NCI-H345 treated with DMSO at 0.1 percent for 48 hours (cell line): ENCODE measurements around the gene RPL28.
A peak's percentile ranks its signal among the peaks of the same experiment; 100 is the strongest.

Source experiments
- DNase-seq: peaks from one replicate; lab custom pipeline; 2025; ENCODE audit not compliant: unreplicated experiment; lab: John Stamatoyannopoulos, UW

The RPL28 gene

DNA sequence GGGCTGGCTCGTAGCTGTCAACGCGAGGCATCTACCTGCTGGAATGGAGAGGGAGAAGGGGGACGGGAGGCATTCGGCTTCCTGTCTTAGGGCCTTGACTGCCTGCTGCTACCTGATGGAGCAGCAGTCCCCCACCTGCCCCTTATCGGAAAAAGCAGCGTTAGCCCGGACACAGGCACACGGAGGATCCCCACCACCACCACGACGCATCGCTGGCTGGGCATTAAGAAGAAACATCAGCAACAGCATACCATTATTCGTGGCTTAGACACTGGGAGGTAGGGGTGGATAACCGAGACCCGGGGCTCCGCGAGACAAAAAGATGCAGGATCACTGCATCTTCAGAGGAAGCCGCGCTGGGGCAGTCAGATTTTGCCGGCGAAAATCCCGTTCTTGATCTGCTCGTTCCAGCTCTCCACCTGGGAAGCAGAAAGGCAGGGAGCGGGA lies 32.4 kb upstream of the RPL28 start:
- DNase-seq: no peak

- peak; percentile 12 for DNase-seq
Measured at GRCh38 chr19:55353803-55354697, 31.7 kb upstream of the RPL28 start.

DNA sequence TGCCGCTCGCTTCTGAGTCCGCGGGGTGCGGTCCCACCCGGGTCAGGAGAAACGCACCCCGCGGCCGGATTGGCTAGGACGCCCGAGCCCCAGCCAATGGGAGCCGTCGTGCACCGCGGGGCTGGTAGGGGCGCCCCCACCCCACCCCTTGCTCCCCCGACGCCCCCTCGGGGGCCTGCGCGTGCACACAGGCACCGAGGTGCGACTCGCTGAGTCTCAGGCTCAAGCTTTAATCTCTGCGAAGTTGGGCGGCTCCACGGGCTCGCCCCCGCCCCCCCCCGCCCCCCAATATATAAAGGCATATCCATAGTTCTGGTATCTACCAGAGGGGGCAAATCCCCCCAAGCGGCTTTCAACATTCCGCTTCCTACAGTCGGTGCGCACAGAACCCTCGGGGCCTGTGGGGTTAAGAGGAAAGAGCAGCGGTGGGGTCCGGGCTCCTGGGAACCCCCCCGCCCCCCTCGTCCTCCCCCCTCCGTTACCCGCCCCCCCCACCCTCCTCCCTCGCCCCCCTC lies 31.0 kb upstream of the RPL28 start, which contains the start of gene COX6B2:
Gene COX6B2 (minus strand): TSS at position 22 of the 515 bp plus-strand sequence. CDS start 198 bp downstream, outside the sequence.
- DNase-seq: no peak

DNA sequence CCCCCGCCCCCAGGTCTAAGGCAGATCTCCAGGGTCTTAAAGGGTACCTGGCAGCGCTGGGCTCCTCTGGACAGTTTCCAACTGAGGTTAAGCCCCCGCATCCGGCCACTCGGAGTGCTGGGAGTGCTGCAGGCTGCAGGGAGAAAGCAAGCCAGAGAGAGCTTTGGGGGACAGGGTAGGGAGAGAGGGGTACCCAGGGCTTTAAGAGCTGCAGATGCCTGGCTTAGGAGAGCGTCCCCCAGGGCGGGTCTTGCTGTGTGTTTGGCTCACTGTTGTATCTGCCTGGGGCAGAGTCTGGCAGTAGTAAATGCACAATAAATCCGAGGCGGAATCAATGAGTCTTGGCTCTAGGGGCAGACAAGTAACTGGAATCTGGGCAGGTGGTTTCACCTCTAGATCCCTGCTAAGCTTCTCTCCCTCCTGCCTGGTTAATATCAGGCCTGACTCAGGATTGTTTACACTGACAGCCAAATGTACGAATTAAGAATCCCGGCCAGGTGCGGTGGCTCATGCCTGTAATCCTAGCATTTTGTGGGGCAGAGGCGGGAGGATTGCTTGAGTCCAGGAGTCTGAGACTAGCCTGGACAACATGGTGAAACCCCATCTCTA lies 30.4 kb upstream of the RPL28 start:
- DNase-seq: no peak

GRCh38 chr19:55358493-55358892 lies 27.2 kb upstream of the RPL28 start:
- DNase-seq: no peak

DNA sequence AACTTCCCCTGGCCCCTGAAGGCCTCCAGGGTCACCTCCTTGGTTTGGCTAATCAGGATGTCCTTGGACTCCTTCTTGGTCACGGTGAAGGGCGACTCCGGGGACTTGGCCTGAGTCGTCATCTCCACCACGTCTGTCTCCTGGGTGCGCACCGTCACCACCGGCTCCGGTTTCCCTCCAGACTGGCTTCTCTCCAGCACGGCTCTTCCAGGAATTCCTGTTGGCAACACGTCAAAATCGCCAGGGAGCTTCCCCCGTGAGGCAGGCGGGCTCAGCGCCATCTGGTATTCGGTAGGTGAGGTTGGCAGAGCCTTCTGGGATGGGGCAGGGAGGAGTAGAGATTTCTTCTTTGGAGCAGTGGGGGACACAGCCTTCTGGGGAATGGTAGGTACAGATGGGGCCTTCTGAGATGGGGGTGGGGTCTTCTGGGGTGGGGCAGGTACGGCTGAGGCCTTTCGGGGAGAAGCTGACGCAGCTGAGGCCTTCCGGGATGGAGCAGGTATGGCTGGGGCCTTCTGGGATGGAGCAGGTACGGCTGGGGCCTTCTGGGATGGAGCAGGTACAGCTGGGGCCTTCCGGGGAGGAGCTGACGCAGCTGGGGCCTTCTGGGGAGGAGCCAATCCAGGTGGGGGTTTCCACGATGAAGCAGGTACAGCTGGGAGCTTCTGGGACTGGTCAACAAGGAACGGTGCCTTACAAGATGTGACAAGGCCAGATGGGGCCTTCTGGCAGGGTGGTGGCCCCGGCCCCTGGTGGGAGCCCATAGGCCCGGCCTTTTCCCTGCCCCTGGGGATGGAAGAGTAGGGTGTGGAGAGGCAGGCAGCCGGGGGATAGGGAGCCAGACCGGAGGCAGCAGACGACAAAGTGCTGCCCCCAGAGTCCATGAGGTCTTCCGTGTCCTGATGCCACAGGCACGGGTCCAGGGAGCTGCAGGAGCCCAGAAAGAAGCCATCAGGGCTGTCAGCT lies 26.5 kb upstream of the RPL28 start:
- DNase-seq: no peak

DNA sequence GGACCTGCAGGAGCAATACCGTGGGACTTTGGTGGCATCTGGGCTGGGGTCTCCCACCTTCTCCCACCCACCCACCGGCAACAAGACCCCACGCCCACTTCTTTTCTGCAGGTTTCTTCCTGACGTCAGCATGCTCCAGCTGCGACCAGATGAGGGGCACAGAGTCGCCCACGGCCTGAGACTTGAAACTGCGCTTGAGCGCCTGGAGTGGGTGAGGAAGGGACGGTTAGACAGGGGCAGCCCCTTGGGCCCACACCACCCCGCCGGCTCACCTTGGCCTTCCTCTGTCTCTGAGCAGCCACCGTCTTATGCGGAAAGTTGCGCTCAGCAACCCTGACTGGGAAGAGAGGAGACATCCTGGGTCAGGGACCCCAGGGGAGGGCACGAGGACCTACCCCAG lies 24.8 kb upstream of the RPL28 start:
- DNase-seq: no peak

DNA sequence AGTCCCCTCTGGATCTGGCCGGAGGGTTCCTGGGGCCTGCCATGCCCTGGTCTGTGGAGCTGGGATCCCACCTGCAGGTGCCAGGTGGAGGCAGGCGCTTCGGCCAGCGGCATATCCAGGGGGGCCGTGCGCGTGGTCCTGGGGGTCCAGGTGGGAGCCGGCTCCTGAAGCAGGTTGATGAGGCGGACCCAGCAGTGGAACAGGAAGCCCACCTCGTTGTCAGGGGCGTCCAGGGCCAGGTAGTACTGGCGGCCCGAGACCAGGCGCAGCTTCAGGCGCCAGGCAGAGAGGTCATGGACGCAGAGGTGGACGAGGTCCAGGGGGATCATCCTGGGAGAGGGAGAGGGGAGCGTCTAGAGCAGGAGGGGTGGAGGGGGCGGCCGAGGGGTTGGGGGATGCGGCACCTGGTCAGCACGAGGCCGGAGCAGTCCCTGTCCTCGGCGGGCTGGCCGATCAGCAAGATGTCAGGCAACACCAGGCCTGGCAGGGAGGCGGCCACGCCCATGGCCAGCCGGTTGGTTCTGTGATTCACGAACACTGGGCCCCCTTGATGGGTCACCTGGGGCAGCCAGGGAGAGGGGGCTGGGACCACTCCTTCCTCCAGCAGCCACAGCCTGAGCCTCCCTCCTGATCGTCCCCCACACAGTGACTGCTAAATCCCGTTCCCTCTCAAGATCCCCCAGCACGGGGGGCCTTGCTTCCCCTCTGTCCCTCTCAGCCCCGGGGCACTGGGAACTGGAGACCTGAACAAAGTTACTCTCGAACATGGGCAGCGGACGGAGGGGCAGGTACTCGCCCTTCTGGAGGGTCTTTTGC lies 23.4 kb upstream of the RPL28 start:
- no peak for DNase-seq

- DNase-seq: no peak
Measured at GRCh38 chr19:55362990-55363716, 22.6 kb upstream of the RPL28 start, which contains the start of gene GARIN5B. Gene GARIN5B (minus strand): TSS chr19:55363260. CDS start chr19:55363066, 194 bp downstream.

GRCh38 chr19:55365245-55365644 lies 20.5 kb upstream of the RPL28 start:
- no peak for DNase-seq

DNA sequence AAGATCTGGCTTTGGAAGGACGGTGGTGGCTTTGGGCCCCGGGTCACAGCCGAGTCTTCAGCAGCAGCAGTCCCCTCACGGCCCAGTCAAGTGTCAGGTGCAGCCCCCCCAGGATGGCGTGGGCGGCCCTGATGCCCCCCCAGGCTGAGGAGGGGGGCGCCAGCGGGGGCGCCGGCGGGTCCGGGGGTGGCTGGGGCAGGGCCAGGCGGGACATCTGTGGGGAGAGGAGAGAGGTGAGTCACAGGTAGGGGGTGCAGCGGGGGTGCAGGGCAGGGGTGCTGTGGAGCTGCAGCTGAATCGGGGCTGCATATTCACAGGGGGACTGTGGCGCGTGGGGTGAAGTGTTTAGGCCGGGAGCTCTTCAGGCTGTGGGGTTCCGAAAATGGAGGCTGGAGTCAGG lies 19.8 kb upstream of the RPL28 start:
- no peak for DNase-seq

- DNase-seq: no peak
Measured at GRCh38 chr19:55366790-55367189, 18.9 kb upstream of the RPL28 start.

DNA sequence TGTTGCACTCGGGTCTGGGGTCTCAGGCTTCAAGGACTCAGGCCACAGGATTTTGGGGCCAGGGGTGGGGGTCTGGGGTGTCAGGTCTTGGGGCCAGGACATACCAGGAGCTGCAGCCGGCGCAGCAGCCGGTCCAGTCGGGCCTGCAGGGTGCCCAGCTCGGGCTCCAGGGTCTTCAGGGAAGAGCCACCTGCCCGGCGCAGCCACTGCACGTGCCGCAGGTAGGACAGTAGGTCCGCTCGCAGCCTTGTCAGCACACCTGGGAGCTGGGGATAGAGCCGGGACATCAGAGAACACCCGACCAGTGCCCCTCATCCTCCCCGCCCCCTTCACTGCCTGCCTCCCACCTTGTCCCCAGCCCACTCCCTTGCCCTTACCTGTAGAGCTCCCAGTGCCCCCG lies 17.6 kb upstream of the RPL28 start:
- no peak for DNase-seq

DNA sequence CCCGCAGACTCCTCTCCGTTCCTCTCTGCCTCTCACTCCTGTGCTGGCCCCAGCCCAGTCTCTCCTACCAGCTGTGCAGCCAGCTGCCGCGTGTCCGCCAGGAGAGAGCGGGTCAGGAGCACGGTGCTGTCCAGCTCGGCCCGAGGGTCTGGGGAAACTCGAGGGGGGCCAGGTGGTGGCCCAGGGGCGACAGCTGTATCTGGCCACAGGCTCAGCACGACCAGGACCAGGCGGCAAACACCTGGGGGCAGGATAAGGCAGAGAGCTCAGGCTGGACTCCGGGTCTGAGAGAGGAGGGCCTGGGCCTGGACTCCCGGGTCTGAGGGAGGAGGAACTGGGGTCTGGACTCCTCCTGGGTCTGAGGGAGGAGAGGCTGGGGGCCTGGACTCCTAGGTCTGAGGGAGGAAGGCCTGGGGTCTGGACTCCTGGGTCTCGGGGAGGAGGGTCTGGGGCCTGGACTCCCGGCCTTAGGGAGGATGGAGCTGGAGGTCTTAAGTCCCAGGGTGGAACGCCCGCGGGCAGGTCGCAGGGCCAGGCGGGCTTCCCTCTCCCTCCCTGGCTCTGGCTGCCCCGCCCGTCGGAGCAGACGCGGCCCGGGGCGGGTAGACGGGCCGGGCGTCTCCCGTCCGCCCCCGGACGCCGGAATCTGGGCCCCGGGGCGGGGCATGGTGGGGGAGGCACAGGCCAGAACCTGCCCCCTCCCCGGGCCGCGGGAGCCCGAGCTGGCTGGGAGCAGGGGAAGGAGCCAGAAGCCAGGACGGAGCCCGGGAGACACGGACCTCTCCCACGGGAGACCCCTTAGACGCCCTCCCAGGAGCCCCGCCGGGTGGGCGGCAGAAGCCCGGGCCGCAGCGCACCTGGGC lies 16.8 kb upstream of the RPL28 start:
- no peak for DNase-seq

- no peak for DNase-seq
Measured at GRCh38 chr19:55369653-55370304, 16.0 kb upstream of the RPL28 start.

DNA sequence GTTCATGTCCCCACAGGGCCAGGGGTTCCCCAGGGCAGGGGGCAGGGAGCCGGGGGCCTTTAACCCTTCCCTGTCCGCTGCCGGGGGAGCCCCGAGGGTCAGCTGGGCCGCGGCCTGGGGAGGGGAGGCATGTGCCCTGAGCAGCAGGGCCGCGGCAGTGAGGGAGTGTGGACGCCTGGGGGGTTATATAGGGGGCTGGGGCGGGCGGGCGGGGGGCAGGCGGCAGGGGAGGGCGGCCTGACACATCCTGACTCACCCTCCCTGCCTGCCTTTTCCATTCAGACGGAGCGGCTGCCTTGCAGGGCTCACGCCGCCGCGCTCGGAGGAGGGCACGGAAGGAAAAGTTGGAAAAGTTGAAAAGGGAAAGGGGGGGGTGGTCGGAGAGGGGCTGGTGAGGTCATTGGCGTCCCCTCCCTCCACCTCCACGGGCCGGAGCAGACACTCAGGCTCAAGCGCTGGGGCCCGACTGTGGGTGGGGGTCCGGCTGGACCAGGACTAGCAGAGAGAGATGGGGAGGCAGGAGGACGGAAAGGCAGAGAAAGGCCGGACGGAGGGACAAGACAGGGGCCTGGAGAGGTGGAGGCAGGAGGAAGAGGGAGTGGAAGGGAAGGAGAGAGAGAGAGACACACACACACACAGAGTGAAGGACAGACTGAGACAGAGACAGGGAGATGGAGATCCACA lies 15.3 kb upstream of the RPL28 start, which contains the start of gene IL11:
Gene IL11 (minus strand): TSS at position 159 of the 684 bp plus-strand sequence. CDS start 153 bp downstream, at position 6.
- DNase-seq: no peak
